Measurements from ENCODE around the gene CD84.

The CD84 gene

DNA sequence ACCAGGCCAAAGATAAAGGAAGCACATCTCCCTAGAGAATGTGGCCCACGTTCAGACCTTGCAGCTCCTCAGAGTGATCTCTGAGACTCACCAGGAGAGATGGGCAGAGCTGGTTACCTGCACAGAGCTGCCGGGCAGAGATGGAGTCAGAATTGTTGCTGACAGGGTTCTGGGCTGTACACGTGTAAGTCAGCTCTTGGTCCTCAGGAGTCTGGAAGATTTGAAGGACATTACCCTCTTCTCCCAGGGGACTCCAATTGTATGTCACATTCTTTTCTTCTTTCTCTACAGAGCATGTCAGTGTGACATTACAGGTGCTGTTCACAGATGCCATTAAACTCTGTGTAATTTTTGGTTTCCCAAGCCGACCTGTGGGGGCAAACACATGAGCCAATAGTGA lies 25.5 kb downstream of the CD84 start:
- H3K27me3 ChIP-seq (ENCODE audit: low read length) = no peaks in the 10 kb centered on the region
- H2AFZ ChIP-seq (ENCODE audit: low read depth, low read length, severe bottlenecking) = no peak overlapping the region
- H3K4me3 ChIP-seq (ENCODE audit: insufficient read depth, low read length, poor library complexity, severe bottlenecking) = no peak overlapping the region
- H3K4me2 ChIP-seq (ENCODE audit: low read depth, low read length, poor library complexity, severe bottlenecking) = no peak overlapping the region
- no peaks in the 10 kb centered on the region for H4K20me1 ChIP-seq (ENCODE audit: low read depth, low read length)
- H3K9me2 ChIP-seq (replicated peaks; ENCODE audit: insufficient read depth, low read length) = no peaks in the 10 kb centered on the region
- no peak for TF ChIP-seq EZH2phosphoT487 (conservative IDR thresholded peaks at IDR 0.05; ENCODE audit: low read length)
- TF ChIP-seq CTCF (IDR thresholded peaks at IDR 0.05; ENCODE audit: insufficient read depth, low read length, poor library complexity, severe bottlenecking) = no peak
- H3K9ac ChIP-seq (ENCODE audit: low read length) = no peak overlapping the region
- peaks cover 3% of the 10 kb centered on the region; the same call in 1 of the 2 replicates for H3K36me3 ChIP-seq (ENCODE audit: low read length)
- H3K27ac ChIP-seq (ENCODE audit: low read depth, low read length) = no peak overlapping the region
- no peaks in the 10 kb centered on the region for H3F3A ChIP-seq (ENCODE audit: insufficient read depth)
- no peaks in the 10 kb centered on the region for H3K9me3 ChIP-seq (ENCODE audit: insufficient read depth, low read length)
- no peaks in the 10 kb centered on the region for H3K79me2 ChIP-seq (ENCODE audit: insufficient read depth, low read length)

GRCh38 chr1:160552425-160552824 lies 26.9 kb downstream of the CD84 start:
- Histone ChIP-seq H3K9ac (ENCODE audit: low read length) (no peak overlapping the region), H3K36me3 (ENCODE audit: low read length) (peaks cover 3% of the 10 kb centered on the region; the same call in 1 of the 2 replicates), H3K9me2 (replicated peaks; ENCODE audit: insufficient read depth, low read length) (no peaks in the 10 kb centered on the region), H3K27ac (ENCODE audit: low read depth, low read length) (no peak overlapping the region), H3K9me3 (ENCODE audit: insufficient read depth, low read length) (no peaks in the 10 kb centered on the region), H3F3A (ENCODE audit: insufficient read depth) (no peaks in the 10 kb centered on the region), H3K27me3 (ENCODE audit: low read length) (no peaks in the 10 kb centered on the region), H2AFZ (ENCODE audit: low read depth, low read length, severe bottlenecking) (no peak overlapping the region), H3K4me3 (ENCODE audit: insufficient read depth, low read length, poor library complexity, severe bottlenecking) (no peak overlapping the region), H3K4me2 (ENCODE audit: low read depth, low read length, poor library complexity, severe bottlenecking) (no peak overlapping the region), H4K20me1 (ENCODE audit: low read depth, low read length) (no peaks in the 10 kb centered on the region), H3K79me2 (ENCODE audit: insufficient read depth, low read length) (no peaks in the 10 kb centered on the region)
- TF ChIP-seq CTCF (IDR thresholded peaks at IDR 0.05; ENCODE audit: insufficient read depth, low read length, poor library complexity, severe bottlenecking) (no peak), EZH2phosphoT487 (conservative IDR thresholded peaks at IDR 0.05; ENCODE audit: low read length) (no peak)

DNA sequence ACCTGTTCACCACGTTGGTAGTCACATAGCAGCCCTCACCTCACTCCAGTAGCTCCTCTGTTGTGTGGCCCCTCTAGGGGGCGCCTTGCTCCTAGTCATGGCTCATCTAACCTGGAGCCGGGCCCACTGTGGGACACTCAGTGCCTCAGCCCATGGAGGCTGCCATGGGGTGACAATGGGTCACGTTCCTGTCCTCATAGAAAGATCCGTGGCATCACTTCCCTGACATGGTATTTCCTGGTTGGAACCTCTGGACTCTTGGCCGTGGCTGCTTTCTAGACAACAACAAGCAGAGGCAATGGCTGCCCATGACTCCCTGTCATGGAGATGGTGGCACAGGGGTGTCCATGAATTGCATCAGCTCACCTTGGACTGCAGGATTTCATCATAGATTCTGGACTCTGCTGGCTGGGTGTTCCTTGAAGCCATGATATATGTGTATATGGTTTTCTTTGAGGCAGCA lies 28.7 kb downstream of the CD84 start:
- no peak overlapping the region for H3K4me2 ChIP-seq (ENCODE audit: low read depth, low read length, poor library complexity, severe bottlenecking)
- H3K36me3 ChIP-seq (ENCODE audit: low read length) = peaks cover 3% of the 10 kb centered on the region; the same call in 1 of the 2 replicates
- H3F3A ChIP-seq (ENCODE audit: insufficient read depth) = no peaks in the 10 kb centered on the region
- TF ChIP-seq CTCF (IDR thresholded peaks at IDR 0.05; ENCODE audit: insufficient read depth, low read length, poor library complexity, severe bottlenecking) (peak; percentile 32), EZH2phosphoT487 (conservative IDR thresholded peaks at IDR 0.05; ENCODE audit: low read length) (no peak)
- no peak overlapping the region for H3K27ac ChIP-seq (ENCODE audit: low read depth, low read length)
- no peaks in the 10 kb centered on the region for H3K9me3 ChIP-seq (ENCODE audit: insufficient read depth, low read length)
- H3K9me2 ChIP-seq (replicated peaks; ENCODE audit: insufficient read depth, low read length) = no peaks in the 10 kb centered on the region
- no peaks in the 10 kb centered on the region for H3K27me3 ChIP-seq (ENCODE audit: low read length)
- H3K79me2 ChIP-seq (ENCODE audit: insufficient read depth, low read length) = no peaks in the 10 kb centered on the region
- no peaks in the 10 kb centered on the region for H4K20me1 ChIP-seq (ENCODE audit: low read depth, low read length)
- H3K4me3 ChIP-seq (ENCODE audit: insufficient read depth, low read length, poor library complexity, severe bottlenecking) = no peak overlapping the region
- H2AFZ ChIP-seq (ENCODE audit: low read depth, low read length, severe bottlenecking) = no peak overlapping the region
- H3K9ac ChIP-seq (ENCODE audit: low read length) = no peak overlapping the region
